ENCODE measurements around the gene GPR160. TPM values are rescaled to one million over a fixed set of nuclear protein-coding genes. Genes with fewer than 3 reads are reported as not detected.

GPR160 gene
- total RNA-seq, 1 donor from 2014 or later: 65.5 TPM

GRCh38 chr3:170085396-170085795, 47.6 kb downstream of the GPR160 start:
- Mint-ChIP-seq H3K27me3 (no peaks in the 10 kb centered on the region), H3K4me1 (peaks cover 15% of the 10 kb centered on the region), H3K36me3 (ENCODE audit: low read depth) (peaks cover 67% of the 10 kb centered on the region), H3K4me3 (no peak overlapping the region), H3K27ac (no peak overlapping the region), H3K9me3 (no peaks in the 10 kb centered on the region)
- DNase-seq (no peak), ATAC-seq (ENCODE audit: low read depth) (no peak)
- ChIA-PET CTCF (interaction anchor here (1.6 kb wide), 1 partner anchor 48 kb away, joined by 3 read pairs; no protein-coding TSS in a partner anchor), POLR2A (no interaction called here)
- intact Hi-C loops (cut with micrococcal nuclease): no loop called here
- no peak for TF ChIP-seq CTCF (IDR thresholded peaks at IDR 0.05)

GRCh38 chr3:170089862-170090600, 52.2 kb downstream of the GPR160 start:
- ATAC-seq (ENCODE audit: low read depth): no peak
- no peaks in the 10 kb centered on the region for H3K9me3 Mint-ChIP-seq
- ChIA-PET CTCF (no interaction called here), POLR2A (interaction anchor here (0.6 kb wide), 3 partner anchors 12 to 1963 kb away, joined by 3 to 4 read pairs (median 3); no protein-coding TSS in a partner anchor)
- H3K4me3 Mint-ChIP-seq: no peak overlapping the region
- no peaks in the 10 kb centered on the region for H3K27me3 Mint-ChIP-seq
- no peak for DNase-seq
- no peaks in the 10 kb centered on the region for H3K4me1 Mint-ChIP-seq
- no peak for TF ChIP-seq CTCF (IDR thresholded peaks at IDR 0.05)
- no peak overlapping the region for H3K27ac Mint-ChIP-seq
- H3K36me3 Mint-ChIP-seq (ENCODE audit: low read depth): peaks cover 69% of the 10 kb centered on the region
- intact Hi-C loops (cut with micrococcal nuclease): loop anchor here (5.0 kb wide), 1 partner anchor 37 kb away; no protein-coding TSS in a partner anchor

GRCh38 chr3:170090601-170090981, 52.8 kb downstream of the GPR160 start:
- Mint-ChIP-seq H3K9me3 (no peaks in the 10 kb centered on the region), H3K4me3 (no peak overlapping the region), H3K27ac (no peak overlapping the region), H3K27me3 (no peaks in the 10 kb centered on the region), H3K4me1 (no peaks in the 10 kb centered on the region), H3K36me3 (ENCODE audit: low read depth) (peaks cover 70% of the 10 kb centered on the region)
- intact Hi-C loops (cut with micrococcal nuclease): loop anchor here (5.0 kb wide), 1 partner anchor 37 kb away; no protein-coding TSS in a partner anchor
- no peak for TF ChIP-seq CTCF (IDR thresholded peaks at IDR 0.05)
- CTCF ChIA-PET: no interaction called here
- DNase-seq (no peak), ATAC-seq (ENCODE audit: low read depth) (no peak)
- POLR2A ChIA-PET: interaction anchor here (0.6 kb wide), 1 partner anchor 16 kb away, joined by 3 read pairs; no protein-coding TSS in a partner anchor

GRCh38 chr3:170092907-170093306, 55.1 kb downstream of the GPR160 start:
- ChIA-PET POLR2A (interaction anchor here (0.6 kb wide), 1 partner anchor 61 kb away, joined by 3 read pairs; no protein-coding TSS in a partner anchor), CTCF (no interaction called here)
- Mint-ChIP-seq H3K4me1 (no peaks in the 10 kb centered on the region), H3K4me3 (no peak overlapping the region), H3K27ac (peak overlapping the region; percentile 21), H3K9me3 (no peaks in the 10 kb centered on the region), H3K36me3 (ENCODE audit: low read depth) (peaks cover 74% of the 10 kb centered on the region), H3K27me3 (no peaks in the 10 kb centered on the region)
- DNase-seq (no peak), ATAC-seq (ENCODE audit: low read depth) (no peak)
- intact Hi-C loops (cut with micrococcal nuclease): loop anchor here (5.0 kb wide), 1 partner anchor 34 kb away; no protein-coding TSS in a partner anchor
- TF ChIP-seq CTCF (IDR thresholded peaks at IDR 0.05): no peak

GRCh38 chr3:170095771-170096170, 58.0 kb downstream of the GPR160 start:
- peaks cover 9% of the 10 kb centered on the region for H3K4me1 Mint-ChIP-seq
- CTCF ChIA-PET: no interaction called here
- H3K36me3 Mint-ChIP-seq (ENCODE audit: low read depth): peaks cover 84% of the 10 kb centered on the region
- no peak overlapping the region for H3K27ac Mint-ChIP-seq
- POLR2A ChIA-PET: no interaction called here
- H3K27me3 Mint-ChIP-seq: no peaks in the 10 kb centered on the region
- no peaks in the 10 kb centered on the region for H3K9me3 Mint-ChIP-seq
- DNase-seq: no peak
- no peak for TF ChIP-seq CTCF (IDR thresholded peaks at IDR 0.05)
- ATAC-seq (ENCODE audit: low read depth): no peak
- H3K4me3 Mint-ChIP-seq: no peak overlapping the region
- intact Hi-C loops (cut with micrococcal nuclease): loop anchor here (2.0 to 5.0 kb wide), 2 partner anchors 59 to 233 kb away; partner anchors contain the start of gene GPR160
